Osteocyte (in vitro differentiated cells): ENCODE measurements around the gene CASP6. TPM values are rescaled to one million over a fixed set of nuclear protein-coding genes. Genes with fewer than 3 reads are reported as not detected.

ENCODE experiments used
- DNase-seq: peaks from one replicate; pipeline ENCODE4 v3.0.0; 2021; ENCODE audit warnings: mixed read lengths; ENCODE audit not compliant: unreplicated experiment; ENCODE audit errors: extremely low spot score
- H3K27ac Mint-ChIP-seq: one replicate; pipeline ENCODE4 v1.8.0; 2021; ENCODE audit warnings: mild to moderate bottlenecking, mixed read lengths; ENCODE audit not compliant: unreplicated experiment
- H3K27me3 Mint-ChIP-seq: one replicate; pipeline ENCODE4 v1.8.0; 2021; ENCODE audit warnings: mixed read lengths; ENCODE audit not compliant: unreplicated experiment
- H3K36me3 Mint-ChIP-seq: one replicate; pipeline ENCODE4 v1.8.0; 2021; ENCODE audit warnings: mixed read lengths; ENCODE audit not compliant: unreplicated experiment
- H3K4me1 Mint-ChIP-seq: one replicate; pipeline ENCODE4 v1.8.0; 2021; ENCODE audit warnings: mixed read lengths; ENCODE audit not compliant: unreplicated experiment
- H3K4me3 Mint-ChIP-seq: one replicate; pipeline ENCODE4 v1.8.0; 2021; ENCODE audit warnings: mild to moderate bottlenecking, moderate library complexity, mixed read lengths; ENCODE audit not compliant: unreplicated experiment
- H3K9me3 Mint-ChIP-seq: one replicate; pipeline ENCODE4 v1.8.0; 2021; ENCODE audit warnings: mixed read lengths; ENCODE audit not compliant: unreplicated experiment
- CTCF ChIP-seq: fragments of 200-600 bp; sonication (generic); IDR thresholded peaks from 2 replicates; pipeline ENCODE4 v1.5.0; 2021; ENCODE audit warnings: antibody characterized with exemption, mild to moderate bottlenecking, moderate library complexity
- total RNA-seq: library from RNA; stranded (reverse); gene quantifications from 2 replicates; pipeline ENCODE4 v1.2.1, GENCODE V29; 2021

CASP6 gene
- total RNA-seq, 1 donor from 2014 or later: 19.8 TPM

DNA sequence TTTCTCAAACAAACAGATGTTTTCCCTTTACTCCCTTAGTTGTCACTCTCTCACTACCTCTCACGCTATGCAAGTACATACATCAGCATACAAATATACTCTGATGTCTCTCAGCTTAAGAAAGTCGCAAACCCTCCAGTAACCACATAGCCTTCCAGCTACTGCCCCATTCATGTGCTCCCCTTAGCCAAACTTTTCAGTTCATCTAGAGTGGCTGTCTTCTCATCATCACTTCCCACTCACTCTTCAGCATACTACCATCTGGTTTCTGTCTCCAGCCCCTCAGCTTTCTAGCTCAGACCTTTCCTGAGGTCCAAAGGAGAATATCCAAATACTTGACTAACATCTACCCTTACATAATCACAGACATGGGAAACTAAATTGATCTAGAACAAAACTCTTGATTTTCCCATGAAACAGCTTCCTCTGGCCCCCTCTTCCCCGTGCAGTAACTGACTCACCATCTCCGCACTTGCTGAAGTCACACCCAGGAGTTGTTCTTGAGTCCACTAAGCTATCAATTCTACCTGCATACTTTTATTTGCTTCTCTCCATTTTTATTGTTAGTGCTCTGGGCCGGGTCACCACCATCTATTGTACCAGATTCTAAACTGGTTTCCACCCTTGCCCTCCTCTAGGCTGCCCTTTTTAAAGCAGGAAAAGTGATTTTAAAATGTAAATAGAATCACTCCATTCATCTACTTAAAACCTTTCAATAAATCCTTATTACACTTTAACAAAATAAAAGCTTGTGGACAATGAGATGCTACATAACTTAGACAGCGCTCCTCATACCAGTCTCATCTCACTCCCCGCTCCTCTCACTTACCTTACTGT is 57.2 kb downstream of the CASP6 start:
- H3K27ac Mint-ChIP-seq: no peak overlapping the region
- H3K27me3 Mint-ChIP-seq: no peaks in the 10 kb centered on the region
- peaks cover 6% of the 10 kb centered on the region for H3K9me3 Mint-ChIP-seq
- H3K4me3 Mint-ChIP-seq: no peak overlapping the region
- TF ChIP-seq CTCF: no peak
- DNase-seq: no peak
- H3K4me1 Mint-ChIP-seq: peaks cover 7% of the 10 kb centered on the region
- H3K36me3 Mint-ChIP-seq: no peaks in the 10 kb centered on the region

DNA sequence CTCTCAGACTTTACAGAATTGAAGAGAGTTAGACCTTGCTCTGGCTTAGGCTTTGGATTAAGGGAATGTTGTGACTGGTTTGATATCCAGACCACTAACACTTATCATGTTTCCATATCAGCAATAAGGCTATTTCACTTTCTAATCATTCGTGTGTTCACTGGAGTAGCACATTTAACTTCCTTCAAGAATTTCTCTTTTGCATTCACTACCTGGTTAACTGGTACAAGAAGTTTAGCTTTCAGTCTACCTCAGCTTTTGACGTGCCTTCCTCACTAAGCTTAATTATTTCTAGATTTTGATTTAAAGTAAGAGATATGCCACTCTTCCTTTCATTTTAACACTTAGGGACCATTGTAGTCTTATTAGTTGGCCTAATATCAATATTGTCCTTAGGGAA is 62.6 kb downstream of the CASP6 start:
- peaks cover 6% of the 10 kb centered on the region for H3K36me3 Mint-ChIP-seq
- no peaks in the 10 kb centered on the region for H3K4me1 Mint-ChIP-seq

More for the DNA sequence above, 62.6 kb downstream of the CASP6 start:
- Mint-ChIP-seq H3K27me3 (no peaks in the 10 kb centered on the region), H3K4me3 (no peak overlapping the region), H3K9me3 (peaks cover 25% of the 10 kb centered on the region), H3K27ac (no peak overlapping the region)
- no peak for DNase-seq
- TF ChIP-seq CTCF: no peak

Other genes with a start within 250 kb of the CASP6 start
- 14.1 and 14.8 TPM in 2 replicates for gene MCUB, start 143.2 kb downstream of the CASP6 start, total RNA-seq
- gene PLA2G12A, start 26.6 kb upstream of the CASP6 start, total RNA-seq: 38.6 and 43.8 TPM in 2 replicates
- not detected in 2 replicates for gene CFI, start 98.6 kb upstream of the CASP6 start, total RNA-seq
- 16.8 and 17.5 TPM in 2 replicates for gene GAR1, start 112.3 kb upstream of the CASP6 start, total RNA-seq
- 0.24 TPM in 1 of 2 replicates, not detected in the other for gene RRH, start 124.5 kb upstream of the CASP6 start, total RNA-seq
- gene LRIT3, start 144.7 kb upstream of the CASP6 start, total RNA-seq: 0.08 and 0.13 TPM in 2 replicates
- gene EGF, start 209.4 kb upstream of the CASP6 start, total RNA-seq: not detected in 2 replicates